ENCODE results near the gene NAGLU.
A peak's percentile ranks its signal among the peaks of the same experiment; 100 is the strongest.

NAGLU gene

GRCh38 chr17:42514279-42514678 lies 21.8 kb upstream of the NAGLU start:
- DNase-seq (ENCODE audit: low read depth): no peak
- TF ChIP-seq CTCF (IDR thresholded peaks at IDR 0.05; ENCODE audit: insufficient read depth, low read depth, low read length, missing control alignments): no peak
- H3K4me3 ChIP-seq (ENCODE audit: low read length): no peak overlapping the region

GRCh38 chr17:42514867-42515266 lies 21.2 kb upstream of the NAGLU start:
- no peak for DNase-seq (ENCODE audit: low read depth)
- TF ChIP-seq CTCF (IDR thresholded peaks at IDR 0.05; ENCODE audit: insufficient read depth, low read depth, low read length, missing control alignments): no peak
- H3K4me3 ChIP-seq (ENCODE audit: low read length): no peak overlapping the region

GRCh38 chr17:42517516-42517915 lies 18.5 kb upstream of the NAGLU start:
- TF ChIP-seq CTCF (IDR thresholded peaks at IDR 0.05; ENCODE audit: insufficient read depth, low read depth, low read length, missing control alignments): peak; percentile 89
- H3K4me3 ChIP-seq (ENCODE audit: low read length): no peak overlapping the region
- DNase-seq (ENCODE audit: low read depth): peak; percentile 85

- peak; percentile 93 for DNase-seq (ENCODE audit: low read depth)
- no peak overlapping the region for H3K4me3 ChIP-seq (ENCODE audit: low read length)
- no peak for TF ChIP-seq CTCF (IDR thresholded peaks at IDR 0.05; ENCODE audit: insufficient read depth, low read depth, low read length, missing control alignments)
These were observed 17.8 kb upstream of the NAGLU start for GRCh38 chr17:42518046-42518754.

GRCh38 chr17:42518755-42519545 lies 17.1 kb upstream of the NAGLU start:
- DNase-seq (ENCODE audit: low read depth): no peak
- no peak for TF ChIP-seq CTCF (IDR thresholded peaks at IDR 0.05; ENCODE audit: insufficient read depth, low read depth, low read length, missing control alignments)
- no peak overlapping the region for H3K4me3 ChIP-seq (ENCODE audit: low read length)

- H3K4me3 ChIP-seq (ENCODE audit: low read length): no peak overlapping the region
- TF ChIP-seq CTCF (IDR thresholded peaks at IDR 0.05; ENCODE audit: insufficient read depth, low read depth, low read length, missing control alignments): no peak
- DNase-seq (ENCODE audit: low read depth): peak; percentile 83
These were observed 16.2 kb upstream of the NAGLU start for GRCh38 chr17:42519546-42520491.

Measured in epithelial cell of esophagus (primary cell).